Activated CD8-positive, alpha-beta memory T cell treated with anti-CD3 and anti-CD28 coated beads for 1 hour (primary cell): Measurements from ENCODE around the gene PRB2.
"Not testable (repeated sequence)": the region's sequence is repeated elsewhere in the genome, so short reads cannot be mapped to it uniquely, and the experiment has no call there.

Source experiments
- DNase-seq, 2 donors: peaks; one replicate each; pipeline ENCODE4 v3.0.0-alpha.2; 2020; ENCODE audit warnings: low read depth in 1 of 2; ENCODE audit errors: extremely low read depth in 1 of 2

The PRB2 gene

DNA sequence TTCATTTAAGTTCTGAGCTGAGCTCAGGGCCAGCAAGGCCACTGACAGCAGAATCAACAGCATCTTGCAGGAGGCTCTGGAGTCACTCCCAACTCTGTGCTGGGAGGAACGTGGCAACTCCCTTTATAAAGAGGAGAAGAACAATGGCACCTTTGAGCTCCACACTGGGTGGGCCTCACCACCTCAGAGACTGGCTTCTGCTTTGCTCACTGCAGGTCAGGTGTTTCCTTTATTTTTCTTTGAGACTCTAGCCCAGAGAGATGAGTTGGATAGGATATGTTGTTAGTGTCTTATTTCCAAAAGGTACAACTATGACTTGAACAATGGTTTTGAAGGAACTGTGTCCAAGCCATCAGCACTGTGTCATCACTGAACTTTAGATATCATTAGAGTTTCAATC, at the start of gene PRB2:
Gene PRB2, minus strand, starts transcription at position 101 of the 400 bp plus-strand sequence. Its CDS starts 38 bp downstream, at position 63.
- not testable (repeated sequence) for DNase-seq

DNA sequence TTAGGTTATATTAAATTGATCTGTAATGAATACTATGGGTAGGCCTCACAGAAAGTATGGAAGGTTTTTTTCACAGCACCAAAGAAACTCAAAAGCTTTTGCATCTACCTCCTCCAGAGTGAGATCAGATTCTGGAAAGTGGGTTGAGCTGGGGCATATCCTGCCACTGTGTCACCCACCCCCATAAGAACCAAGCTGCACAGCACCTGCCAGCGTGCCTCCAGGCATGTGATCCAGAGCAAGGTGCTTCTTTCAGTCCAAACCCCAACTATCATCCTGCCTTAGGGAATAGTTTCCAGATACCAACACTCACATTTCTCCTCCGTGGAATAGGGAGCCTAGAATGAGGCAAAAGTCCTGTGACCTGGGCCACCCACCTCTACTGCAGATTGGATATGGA, 42.6 kb upstream of the PRB2 start:
- DNase-seq = no peak

DNA sequence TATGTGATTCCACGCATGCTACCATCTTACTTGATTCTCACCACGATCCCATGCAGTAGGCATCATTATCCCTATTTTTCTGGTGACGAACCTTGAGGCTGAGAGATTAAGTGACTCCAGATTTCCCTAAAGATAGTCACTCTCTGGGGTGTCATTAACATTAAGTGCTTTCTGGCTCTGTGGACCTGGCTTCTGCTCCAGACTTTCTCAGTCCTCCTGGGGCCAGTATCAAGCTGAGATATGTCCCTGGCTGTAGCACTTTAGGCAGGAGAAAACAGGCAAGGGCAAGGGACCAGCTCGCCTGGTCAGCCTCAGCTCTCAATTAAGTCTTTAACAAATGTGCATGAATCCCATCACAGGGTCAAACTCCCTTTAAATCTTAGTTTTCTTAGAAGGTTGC, 38.3 kb upstream of the PRB2 start:
- DNase-seq = no peak

GRCh38 chr12:11431486-11431885, 36.1 kb upstream of the PRB2 start:
- DNase-seq = no peak

DNA sequence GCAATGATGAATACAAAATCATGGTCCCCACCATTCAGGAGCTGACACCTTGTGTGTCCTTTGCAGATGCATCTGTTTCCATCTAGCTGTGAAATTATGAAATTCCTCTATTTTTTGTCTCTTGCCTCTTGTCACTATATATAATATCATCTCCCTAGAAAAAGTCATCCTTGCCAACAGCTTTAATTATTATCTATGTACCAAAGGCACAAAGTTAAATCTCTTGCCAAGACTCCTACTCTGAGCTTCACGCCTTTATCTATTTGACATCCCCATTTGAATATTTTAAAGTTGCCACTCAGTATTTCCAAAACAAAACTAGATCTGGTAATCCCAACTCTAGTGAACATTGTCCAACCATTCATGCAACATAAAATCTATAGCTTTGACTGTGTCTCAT, 32.0 kb upstream of the PRB2 start:
- DNase-seq = no peak

- DNase-seq = no peak
Measured at GRCh38 chr12:11412731-11413130, 17.4 kb upstream of the PRB2 start.

DNA sequence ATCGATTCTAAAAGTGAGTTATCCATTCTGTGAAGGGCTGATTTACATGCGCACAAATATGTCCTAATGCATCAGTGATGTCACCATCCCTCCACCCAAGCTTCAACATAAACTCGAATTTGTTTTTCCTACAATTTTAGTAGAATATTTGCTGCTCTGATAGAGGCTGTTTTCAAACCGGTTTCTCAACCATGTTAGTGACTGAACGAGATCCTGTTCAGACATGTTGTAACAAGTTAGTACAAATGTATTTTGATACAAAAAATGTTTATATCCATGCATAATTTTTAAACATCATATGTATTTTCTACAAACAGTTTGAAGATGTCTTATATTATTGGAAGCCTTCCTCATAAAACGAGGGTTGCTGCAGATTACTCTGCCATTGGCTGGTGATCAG, 12.7 kb upstream of the PRB2 start:
- no peak for DNase-seq

DNA sequence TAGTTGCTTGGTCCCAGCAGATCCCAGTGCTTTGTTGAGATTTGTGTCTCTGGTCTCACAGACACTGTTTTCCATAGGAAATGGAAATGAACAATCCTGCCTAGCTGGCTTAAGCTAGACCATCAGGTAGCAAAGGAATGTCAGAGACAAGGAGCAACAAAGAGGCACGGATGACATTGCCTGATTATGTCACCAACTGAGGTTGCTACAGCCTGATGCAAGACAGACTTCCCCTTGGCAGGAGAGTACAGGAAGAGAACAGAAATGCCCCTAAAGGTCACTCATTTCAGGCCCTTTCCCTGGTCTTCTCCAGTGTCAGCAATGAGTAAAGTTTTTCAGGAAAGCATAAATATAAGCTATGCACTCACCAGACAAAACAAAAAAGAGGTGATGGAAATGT, 2.0 kb upstream of the PRB2 start:
- DNase-seq = no peak

DNA sequence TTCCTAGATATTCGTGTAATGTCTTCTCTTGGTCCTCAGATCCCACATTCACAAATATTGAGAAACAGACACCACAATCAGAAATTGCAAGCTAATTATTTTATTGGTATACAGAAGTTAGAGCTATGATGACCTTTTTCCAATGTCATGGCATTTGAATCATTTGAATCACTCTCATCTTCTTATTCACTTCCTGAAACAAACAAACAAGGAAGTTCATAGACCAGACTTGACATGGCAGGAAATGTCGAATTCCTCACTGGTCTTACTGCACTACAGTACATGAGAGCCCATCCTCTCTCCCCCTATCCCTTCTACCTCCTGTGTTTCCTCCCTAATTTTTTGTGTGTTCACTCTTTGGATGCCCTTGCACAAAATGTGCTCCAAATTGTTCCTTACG, 3.9 kb downstream of the PRB2 start:
- DNase-seq = not testable (repeated sequence)

GRCh38 chr12:11377420-11377819, 17.9 kb downstream of the PRB2 start:
- DNase-seq = not testable (repeated sequence)

GRCh38 chr12:11361151-11361550, 34.2 kb downstream of the PRB2 start:
- no peak for DNase-seq

GRCh38 chr12:11360205-11360883, 35.0 kb downstream of the PRB2 start:
- DNase-seq = not testable (repeated sequence)

DNA sequence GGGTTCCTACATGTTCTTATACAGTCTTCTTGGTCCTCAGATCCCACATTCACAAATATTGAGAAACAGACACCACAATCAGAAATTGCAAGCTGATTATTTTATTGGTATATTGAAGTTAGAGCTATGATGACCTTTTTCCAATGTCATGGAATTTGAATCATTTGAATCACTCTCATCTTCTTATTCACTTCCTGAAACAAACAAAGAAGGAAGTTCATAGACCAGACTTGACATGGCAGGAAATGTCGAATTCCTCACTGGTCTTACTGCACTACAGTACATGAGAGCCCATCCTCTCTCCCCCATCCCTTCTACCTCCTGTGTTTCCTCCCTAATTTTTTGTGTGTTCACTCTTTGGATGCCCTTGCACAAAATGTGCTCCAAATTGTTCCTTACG, 43.6 kb downstream of the PRB2 start:
- not testable (repeated sequence) for DNase-seq

DNA sequence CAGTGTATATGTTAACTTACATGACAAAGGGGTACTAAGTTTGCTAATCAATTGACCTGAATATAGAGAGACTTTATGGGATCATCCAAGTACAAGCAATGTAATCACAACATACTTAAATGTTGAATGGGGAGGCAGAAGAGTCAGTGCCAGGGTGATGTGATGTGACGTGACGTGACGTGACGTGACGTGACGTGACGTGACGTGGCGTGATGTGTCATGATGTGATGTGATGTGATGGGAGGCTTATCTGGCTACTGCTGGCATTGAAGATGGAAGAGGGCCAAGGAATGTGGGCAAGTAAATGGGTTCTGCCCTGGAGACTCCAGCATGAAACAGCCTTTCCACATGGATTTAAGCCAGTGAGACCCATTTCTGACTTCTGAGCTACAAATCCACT, 46.9 kb downstream of the PRB2 start:
- DNase-seq = no peak

- DNase-seq = no peak
Measured at GRCh38 chr12:11347810-11348209, 47.6 kb downstream of the PRB2 start.

DNA sequence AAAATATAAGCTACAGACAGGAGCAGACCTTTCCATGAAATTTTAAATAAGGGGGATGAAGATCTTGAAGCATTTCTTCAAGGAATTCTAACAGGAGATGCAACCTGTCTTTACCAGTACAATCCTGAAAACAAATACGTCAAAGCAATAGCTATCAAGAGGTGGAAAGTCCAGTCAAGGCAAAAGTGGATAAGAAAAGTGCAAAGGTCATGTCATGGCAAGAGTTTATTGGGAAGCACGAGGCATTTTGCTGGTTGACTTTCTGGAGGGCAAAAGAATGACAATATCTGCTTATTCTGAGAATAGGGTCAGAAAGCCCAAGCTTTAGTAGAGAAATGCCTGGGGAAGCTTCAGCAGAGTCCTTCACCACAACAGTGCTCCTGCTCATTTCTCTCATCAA, 50.9 kb downstream of the PRB2 start:
- DNase-seq = no peak
